ACHN (cell line): ENCODE measurements around the gene PUSL1.

ENCODE experiments used
- DNase-seq: peaks from one replicate; pipeline ENCODE4 v3.0.0-alpha.2; 2015
- in situ Hi-C: cut with HindIII; loops from 2 replicates; pipeline ENCODE4 v1.10.0; 2017; ENCODE audit warnings: low sequenced_read_pairs, low pct_ligation_motif_present, low pct_unique_long_range_greater_than_20kb

PUSL1 gene

GRCh38 chr1:1304331-1305299 is 3.8 kb upstream of the PUSL1 start:
- peak; percentile 66 for DNase-seq

GRCh38 chr1:1305300-1306069 is 2.9 kb upstream of the PUSL1 start:
- DNase-seq = peak; percentile 73

More at GRCh38 chr1:1304331-1305299, 3.8 kb upstream of the PUSL1 start:
- in situ Hi-C loops = no loop called here

GRCh38 chr1:1306070-1306660 is 2.2 kb upstream of the PUSL1 start:
- peak; percentile 16 for DNase-seq
- in situ Hi-C loops = no loop called here

More at GRCh38 chr1:1305300-1306069, 2.9 kb upstream of the PUSL1 start:
- in situ Hi-C loops = no loop called here

- in situ Hi-C loops = no loop called here
- DNase-seq = no peak
These were observed 1.6 kb upstream of the PUSL1 start for GRCh38 chr1:1306661-1307260.

- peak; percentile 40 for DNase-seq
- in situ Hi-C loops = no loop called here
These were observed 1.0 kb upstream of the PUSL1 start for GRCh38 chr1:1307261-1307922.

- in situ Hi-C loops = no loop called here
- DNase-seq = no peak
These were observed 406 bp downstream of the PUSL1 start for GRCh38 chr1:1308756-1309250.

- in situ Hi-C loops = no loop called here
These were observed 1.1 kb downstream of the PUSL1 start for GRCh38 chr1:1309251-1310108.

GRCh38 chr1:1310109-1310385 is 1.6 kb downstream of the PUSL1 start:
- in situ Hi-C loops = no loop called here

More at GRCh38 chr1:1309251-1310108, 1.1 kb downstream of the PUSL1 start:
- DNase-seq = no peak

GRCh38 chr1:1310476-1311053 is 2.2 kb downstream of the PUSL1 start:
- no peak for DNase-seq
- in situ Hi-C loops = no loop called here

More at GRCh38 chr1:1310109-1310385, 1.6 kb downstream of the PUSL1 start:
- no peak for DNase-seq

- in situ Hi-C loops = no loop called here
These were observed 3.0 kb downstream of the PUSL1 start for GRCh38 chr1:1311107-1312104.

GRCh38 chr1:1312450-1313314 is 4.3 kb downstream of the PUSL1 start:
- no peak for DNase-seq
- in situ Hi-C loops = no loop called here

More at GRCh38 chr1:1311107-1312104, 3.0 kb downstream of the PUSL1 start:
- no peak for DNase-seq

GRCh38 chr1:1313500-1314236 is 5.3 kb downstream of the PUSL1 start:
- in situ Hi-C loops = no loop called here
- no peak for DNase-seq

GRCh38 chr1:1314237-1314586 is 5.8 kb downstream of the PUSL1 start:
- no peak for DNase-seq
- in situ Hi-C loops = no loop called here

GRCh38 chr1:1314678-1315335 is 6.4 kb downstream of the PUSL1 start:
- in situ Hi-C loops = no loop called here
- DNase-seq = no peak
